H1 (cell line): ENCODE data around the gene GRIN2B. TPM values are rescaled to one million over a fixed set of nuclear protein-coding genes. Genes with fewer than 3 reads are reported as not detected.

Experiments
- CTCF ChIA-PET: fragments of 300-600 bp; sonication (Branson Sonifier 250); formaldehyde crosslinking; loops from one replicate; lab custom pipeline; 2021; ENCODE audit not compliant: partially characterized antibody; lab: Charles Lee
- POLR2A ChIA-PET: fragments of 300-600 bp; sonication (Branson Sonifier 250); formaldehyde crosslinking; loops from one replicate; lab custom pipeline; 2021; ENCODE audit warnings: inconsistent platforms; ENCODE audit not compliant: partially characterized antibody; lab: Charles Lee
- DNase-seq, 2 experiments: peaks; one replicate each; pipeline versions ENCODE4 v3.0.0 to v3.0.0-alpha.2; 2010 to 2022; ENCODE audit warnings: low spot score in 2 of 2, low read depth in 1 of 2, mixed read lengths in 1 of 2
- FAIRE-seq: peaks from 2 replicates; lab custom pipeline; 2011; peaks lifted over from hg19 to GRCh38; lab: Jason Lieb, UNC
- H2AFZ ChIP-seq: 2 replicates; pipeline ENCODE4 v1.8.1; 2012; ENCODE audit warnings: low read length, inconsistent platforms
- H2AK5ac ChIP-seq: 2 replicates; pipeline ENCODE4 v1.6.1; 2013; ENCODE audit warnings: low read depth, low read length
- H2BK120ac ChIP-seq: replicated peaks from 2 replicates; pipeline ENCODE3; 2013; ENCODE audit warnings: low read depth, low read length, inconsistent platforms
- H2BK12ac ChIP-seq: 2 replicates; pipeline ENCODE4 v1.6.1; 2013; ENCODE audit warnings: low read depth, low read length
- H2BK15ac ChIP-seq: 2 replicates; pipeline ENCODE4 v1.6.1; 2013; ENCODE audit warnings: low read length
- H2BK20ac ChIP-seq: 2 replicates; pipeline ENCODE4 v1.6.1; 2013; ENCODE audit warnings: low read length
- H2BK5ac ChIP-seq: 2 replicates; pipeline ENCODE4 v1.6.1; 2013; ENCODE audit warnings: low read depth, low read length
- H3K14ac ChIP-seq: 2 replicates; pipeline ENCODE4 v1.6.1; 2013; ENCODE audit warnings: inconsistent platforms; ENCODE audit not compliant: insufficient read length
- H3K18ac ChIP-seq: 2 replicates; pipeline ENCODE4 v1.6.1; 2013; ENCODE audit warnings: low read length; ENCODE audit errors: extremely low read depth
- H3K23ac ChIP-seq: 2 replicates; pipeline ENCODE4 v1.6.1; 2013; ENCODE audit warnings: inconsistent platforms; ENCODE audit not compliant: insufficient read length
- H3K23me2 ChIP-seq: 2 replicates; pipeline ENCODE4 v1.6.1; 2013; ENCODE audit warnings: low read depth, low read length
- H3K27ac ChIP-seq: 2 replicates; pipeline ENCODE4 v1.6.1; 2011; ENCODE audit warnings: low read depth, low read length, inconsistent platforms
- H3K27me3 ChIP-seq, 4 experiments: replicated peaks in 1 of 4; 1 replicate in 1 of 4; 2 replicates in 3 of 4; pipeline versions ENCODE4 v1.6.1 to v1.8.1; 2011 to 2013; ENCODE audit warnings: low read length in 3 of 4, mild to moderate bottlenecking in 3 of 4, inconsistent platforms in 2 of 4, mixed read lengths in 2 of 4, moderate library complexity in 1 of 4; ENCODE audit not compliant: control insufficient read depth in 3 of 4, insufficient read depth in 3 of 4; ENCODE audit errors: extremely low read depth in 1 of 4
- H3K36me3 ChIP-seq, 4 experiments: 2 replicates each; pipeline versions ENCODE4 v1.6.1 to v1.8.1; 2011 to 2013; ENCODE audit warnings: mild to moderate bottlenecking in 4 of 4, low read length in 3 of 4, moderate library complexity in 2 of 4, control low read depth in 1 of 4, inconsistent platforms in 1 of 4; ENCODE audit not compliant: insufficient read depth in 4 of 4, control insufficient read depth in 2 of 4
- H3K4ac ChIP-seq: replicated peaks from 2 replicates; pipeline ENCODE3; 2013; ENCODE audit warnings: low read length, low read depth, mixed read lengths, inconsistent platforms; ENCODE audit not compliant: insufficient read length
- H3K4me1 ChIP-seq, 4 experiments: replicated peaks in 1 of 4; 1 replicate in 1 of 4; 2 replicates in 3 of 4; pipeline versions ENCODE4 v1.6.1 to v1.8.1; 2011 to 2013; ENCODE audit warnings: low read length in 3 of 4, inconsistent platforms in 2 of 4, mixed read lengths in 1 of 4; ENCODE audit not compliant: insufficient read depth in 4 of 4, control insufficient read depth in 3 of 4
- H3K4me2 ChIP-seq, 2 experiments: 2 replicates each; pipeline versions ENCODE4 v1.6.1 to v1.8.1; 2011 to 2013; ENCODE audit warnings: low read depth in 2 of 2, low read length in 2 of 2, control low read depth in 1 of 2, inconsistent platforms in 1 of 2, mild to moderate bottlenecking in 1 of 2; ENCODE audit not compliant: insufficient read depth in 1 of 2
- H3K4me3 ChIP-seq, 4 experiments: fragments of 200-600, 300-600 bp in 1 of 4; sonication (generic), shearing (Covaris generic), sonication (Bioruptor Twin) in 1 of 4; 2 replicates each; pipeline versions ENCODE4 v1.5.1 to v1.8.1; 2011 to 2016; ENCODE audit warnings: low read length in 4 of 4, low read depth in 3 of 4, control low read depth in 2 of 4, inconsistent platforms in 2 of 4, mild to moderate bottlenecking in 2 of 4, mixed read lengths in 1 of 4, moderate library complexity in 1 of 4; ENCODE audit not compliant: insufficient read depth in 2 of 4; ENCODE audit errors: extremely low read depth in 1 of 4
- H3K56ac ChIP-seq: replicated peaks from 2 replicates; pipeline ENCODE3; 2013; ENCODE audit warnings: low read depth, mild to moderate bottlenecking, mixed read lengths, low read length, inconsistent platforms; ENCODE audit not compliant: insufficient read length
- H3K79me1 ChIP-seq: 2 replicates; pipeline ENCODE4 v1.6.1; 2013; ENCODE audit warnings: low read depth, low read length, control low read depth
- H3K79me2 ChIP-seq, 2 experiments: 2 replicates each; pipeline versions ENCODE4 v1.6.1 to v1.8.1; 2012 to 2013; ENCODE audit warnings: low read length in 2 of 2, mild to moderate bottlenecking in 2 of 2, inconsistent platforms in 1 of 2; ENCODE audit not compliant: insufficient read depth in 2 of 2, control insufficient read depth in 1 of 2
- H3K9ac ChIP-seq, 4 experiments: replicated peaks in 1 of 4; 1 replicate in 1 of 4; 2 replicates in 3 of 4; pipeline versions ENCODE4 v1.6.1 to v1.8.1; 2011 to 2013; ENCODE audit warnings: low read depth in 3 of 4, low read length in 3 of 4, control low read depth in 2 of 4, mild to moderate bottlenecking in 2 of 4, moderate library complexity in 2 of 4, inconsistent platforms in 1 of 4; ENCODE audit errors: extremely low read depth in 1 of 4
- H3K9me3 ChIP-seq, 2 experiments: 2 replicates each; pipeline versions ENCODE4 v1.6.1 to v1.8.1; 2012 to 2013; ENCODE audit warnings: mild to moderate bottlenecking in 2 of 2, moderate library complexity in 2 of 2, control low read depth in 1 of 2, inconsistent platforms in 1 of 2, low read depth in 1 of 2, low read length in 1 of 2, mixed read lengths in 1 of 2; ENCODE audit not compliant: insufficient read depth in 2 of 2
- H4K20me1 ChIP-seq, 2 experiments: replicated peaks in 1 of 2; 2 replicates each; pipeline versions ENCODE3 to v1.8.1; 2011 to 2013; ENCODE audit warnings: inconsistent platforms in 2 of 2, low read length in 2 of 2, mild to moderate bottlenecking in 1 of 2; ENCODE audit not compliant: insufficient read depth in 2 of 2, control insufficient read depth in 1 of 2
- H4K5ac ChIP-seq: 2 replicates; pipeline ENCODE4 v1.6.1; 2013; ENCODE audit warnings: low read length, low read depth, mixed read lengths, inconsistent platforms; ENCODE audit not compliant: insufficient read length
- H4K8ac ChIP-seq: 2 replicates; pipeline ENCODE4 v1.8.0; 2013; ENCODE audit warnings: mild to moderate bottlenecking, moderate library complexity, low read length, inconsistent platforms; ENCODE audit not compliant: insufficient read depth; ENCODE audit errors: extremely low read depth
- H4K91ac ChIP-seq: replicated peaks from 2 replicates; pipeline ENCODE3; 2013; ENCODE audit warnings: low read length, mixed read lengths, inconsistent platforms; ENCODE audit not compliant: insufficient read length
- CHD2 ChIP-seq: IDR thresholded peaks from 2 replicates; pipeline ENCODE4 v1.6.1; 2012; ENCODE audit warnings: low read length, improper control_type of control experiment
- TEAD4 ChIP-seq: IDR thresholded peaks from 2 replicates; pipeline ENCODE4 v1.6.1; 2012; ENCODE audit warnings: low read depth, low read length, inconsistent platforms, mixed read lengths
- WGBS, 2 experiments: shearing (Covaris generic) in 1 of 2; methylation state at CpG; one replicate each; pipeline versions ENCODE4 v1.1.6 to v1.1.7; 2013 to 2015; ENCODE audit warnings: low lambda C conversion rate in 2 of 2, mixed read lengths in 2 of 2, inconsistent platforms in 1 of 2, low coverage in 1 of 2, missing lambda C conversion rate in 1 of 2; ENCODE audit not compliant: insufficient replicate concordance in 2 of 2, insufficient coverage in 1 of 2, insufficient read length in 1 of 2; ENCODE audit errors: extremely low coverage in 1 of 2, missing lambda C conversion rate in 1 of 2; 5-methylcytosine and 5-hydroxymethylcytosine counted together
- polyA plus RNA-seq, 7 experiments: library from polyadenylated mRNA; depleted of rRNA in 3 of 7; stranded (reverse) in 5 of 7; unstranded in 2 of 7; fragments of >200 nt in 5 of 7; fragments of 200-250 nt in 2 of 7; gene quantifications; 1 replicate in 5 of 7; 2 replicates in 1 of 7; 4 replicates in 1 of 7; pipeline versions ENCODE4 v1.2.1 to v1.2.3, GENCODE V29; 2011 to 2013; ENCODE audit warnings: missing spikeins in 2 of 7, mixed read lengths in 2 of 7
- total RNA-seq: library from RNA; stranded (reverse); fragmentation: NEBNext Ultra II Directional; extraction: Animal tissue kit (Norgen Biotek cat#: 25700); gene quantifications from 2 replicates; pipeline ENCODE4 v1.2.1, GENCODE V29; 2021

Gene GRIN2B
- total and polyA plus RNA-seq, 2 of the 8 experiments (the other 6 are each of a cell fraction or from before 2014, with no cell fraction given), result 0.68 to 3.2 TPM

- 77% methylated on average over 7 of the region's 7 CpGs; no CpG with 5 or more reads in 1 of the 2 experiments for WGBS, 2 experiments
- H2BK15ac ChIP-seq, result no peak overlapping the region
- FAIRE-seq, result no peak
Observed at GRCh38 chr12:13976028-13976584, 5.3 kb downstream of the GRIN2B start.

More at GRCh38 chr12:13976028-13976584, 5.3 kb downstream of the GRIN2B start:
- Histone ChIP-seq H3K79me2 (no peaks in the 10 kb centered on the region), H2BK5ac (no peak overlapping the region), H3K18ac (no peak overlapping the region), H3K4ac (no peak overlapping the region), H2BK12ac (0 out of 2 replicates have a peak overlapping the region, but pooled peaks have one; percentile 4), H3K23me2 (peaks cover 11% of the 10 kb centered on the region), H3K9ac (no peak overlapping the region), H2BK120ac (no peak overlapping the region), H4K20me1 (no peaks in the 10 kb centered on the region), H3K79me1 (no peaks in the 10 kb centered on the region), H3K27ac (no peak overlapping the region), H3K4me3 (no peak overlapping the region), H3K56ac (no peak overlapping the region), H2AFZ (no peak overlapping the region), H3K4me2 (no peak overlapping the region), H3K14ac (no peak overlapping the region), H3K4me1 (peaks cover 0 to 11% (median 4%) of the 10 kb centered on the region in 4 experiments; a peak in 4 of 7 replicates), H3K27me3 (peaks cover 8 to 26% (median 19%) of the 10 kb centered on the region in 4 experiments), H2BK20ac (no peak overlapping the region), H3K9me3 (no peaks in the 10 kb centered on the region), H2AK5ac (no peak overlapping the region), H4K91ac (no peak overlapping the region), H4K8ac (no peak overlapping the region), H3K23ac (no peak overlapping the region), H3K36me3 (no peaks in the 10 kb centered on the region), H4K5ac (no peak overlapping the region)
- no peak for DNase-seq
- POLR2A ChIA-PET, result interaction anchor here (1.0 to 1.3 kb wide), 3 partner anchors 9 to 35 kb away, joined by 3 to 5 read pairs (median 3); no protein-coding TSS in a partner anchor
- TF ChIP-seq CHD2 (no peak), TEAD4 (peak; percentile 82)
- CTCF ChIA-PET, result interaction anchor here (0.6 to 3.0 kb wide), 13 partner anchors 10 to 614 kb away, joined by 3 to 20 read pairs (median 4); no protein-coding TSS in a partner anchor
